IPS-18c (cell line): ENCODE data around the gene PRRT1.

Experiments
- H3K4me3 ChIP-seq: 2 replicates; pipeline ENCODE4 v1.7.0; 2013; ENCODE audit warnings: low read depth, mild to moderate bottlenecking, low read length, moderate library complexity; ENCODE audit not compliant: insufficient read depth
- H3K9me3 ChIP-seq: one replicate; pipeline ENCODE4 v1.6.1; 2013; ENCODE audit warnings: mild to moderate bottlenecking, low read length, moderate library complexity; ENCODE audit not compliant: control insufficient read depth, insufficient read depth

The PRRT1 gene

DNA sequence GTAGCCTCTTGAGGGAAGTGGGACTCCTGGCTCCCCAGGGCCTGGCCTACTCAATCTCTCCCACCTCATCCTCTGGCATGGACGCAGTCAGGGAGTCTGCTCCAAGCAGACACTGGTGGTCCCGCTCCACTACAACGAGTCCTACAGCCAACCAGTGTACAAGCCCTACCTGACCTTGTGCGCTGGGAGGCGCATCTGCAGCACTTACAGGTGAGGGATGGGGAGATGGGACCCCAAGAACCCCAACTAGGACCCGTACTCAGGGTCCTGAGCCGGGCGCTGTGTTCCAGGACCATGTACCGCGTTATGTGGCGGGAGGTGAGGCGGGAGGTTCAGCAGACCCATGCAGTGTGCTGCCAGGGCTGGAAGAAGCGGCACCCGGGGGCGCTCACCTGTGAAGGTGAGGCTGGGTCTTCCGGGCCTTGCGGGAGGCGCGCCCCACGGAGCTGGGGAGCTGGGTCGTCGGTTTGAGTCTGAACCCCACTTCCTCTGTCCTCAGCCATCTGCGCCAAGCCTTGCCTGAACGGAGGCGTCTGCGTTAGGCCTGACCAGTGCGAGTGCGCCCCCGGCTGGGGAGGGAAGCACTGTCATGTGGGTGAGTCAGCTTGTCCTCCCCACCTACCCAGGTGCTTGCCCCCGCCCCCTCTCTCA is 14.8 kb upstream of the PRRT1 start:
- no peak overlapping the region for H3K4me3 ChIP-seq
- H3K9me3 ChIP-seq = no peaks in the 10 kb centered on the region

DNA sequence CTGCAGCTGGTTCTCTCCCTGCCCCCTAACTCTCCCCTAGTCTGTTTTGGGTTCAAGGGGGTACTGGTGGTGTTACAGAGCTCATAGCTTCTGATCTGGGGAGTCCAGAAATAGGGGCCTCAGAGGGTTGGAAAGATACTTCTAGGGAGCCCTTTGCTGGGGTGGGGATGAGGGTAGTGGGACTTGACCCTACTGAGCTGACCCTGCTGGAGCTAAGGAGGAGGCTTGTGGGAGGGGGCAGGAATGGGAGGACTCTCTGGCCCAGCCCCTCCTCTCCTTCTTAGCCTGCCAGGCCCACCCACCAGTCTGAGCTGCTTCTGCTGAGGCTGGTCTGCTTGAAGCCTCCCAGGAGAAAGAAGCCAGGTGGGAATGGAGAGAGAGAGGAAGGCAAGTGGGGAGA is 12.6 kb upstream of the PRRT1 start, which contains the start of gene EGFL8:
TSS of gene EGFL8 (plus strand) at position 301 of the 400 bp plus-strand sequence. CDS start 1,571 bp downstream, outside the sequence.
- Histone ChIP-seq H3K4me3 (no peak within 1 kb of the TSS), H3K9me3 (no peaks in the 10 kb centered on the region)

DNA sequence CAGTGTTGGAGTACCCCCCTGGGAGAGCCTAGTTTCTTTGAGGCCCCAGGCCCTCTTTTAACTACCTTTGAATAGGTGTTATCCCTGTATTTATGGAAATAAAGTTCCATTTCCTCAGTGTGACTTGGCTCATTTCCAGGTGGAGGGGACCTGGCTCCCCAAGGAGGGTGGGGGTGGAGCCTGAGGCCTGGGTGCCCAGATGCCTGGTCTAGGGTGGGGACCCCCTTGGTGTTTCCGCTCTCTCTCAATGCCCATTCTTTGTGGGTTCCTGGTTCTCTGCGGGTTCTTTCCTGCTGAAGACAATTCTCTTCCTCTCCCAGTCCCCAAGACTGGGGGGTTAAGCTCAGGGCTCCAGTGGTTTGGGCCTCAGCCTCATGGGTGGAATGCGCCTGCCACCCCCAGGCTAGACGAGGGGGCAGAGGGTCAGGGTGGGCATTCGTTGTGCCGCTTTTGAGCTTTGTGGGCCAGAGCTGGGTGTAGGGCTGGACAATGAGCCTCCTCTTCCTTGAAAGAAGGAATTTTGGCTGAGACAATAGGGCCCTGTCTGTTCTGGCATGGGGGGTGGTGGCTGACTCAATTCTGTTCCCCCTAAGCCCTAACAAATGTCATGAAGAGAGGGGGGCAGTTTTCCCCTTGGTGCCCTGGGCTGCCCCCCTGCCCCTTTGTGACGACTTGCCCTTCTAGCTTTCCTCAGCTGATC is 12.0 kb upstream of the PRRT1 start:
- Histone ChIP-seq H3K4me3 (no peak overlapping the region), H3K9me3 (no peaks in the 10 kb centered on the region)

DNA sequence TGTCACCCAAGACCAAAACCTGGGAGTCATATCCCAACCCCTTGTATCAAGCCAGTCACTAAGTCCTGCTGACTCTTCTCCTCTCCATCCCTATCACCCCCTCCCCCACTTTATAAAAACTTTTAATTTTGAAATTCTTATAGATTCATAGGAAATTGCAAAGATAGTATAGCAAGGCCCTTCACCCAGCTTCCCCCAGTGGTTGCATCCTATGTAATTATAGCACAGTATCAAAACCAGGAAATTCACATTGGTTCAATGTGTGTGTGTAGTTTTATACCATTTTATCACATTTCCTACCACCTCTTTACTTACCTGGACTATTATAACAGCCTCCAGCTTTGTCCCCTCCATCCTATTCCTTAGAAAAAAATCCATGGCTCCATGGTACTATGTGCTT is 6.3 kb upstream of the PRRT1 start:
- Histone ChIP-seq H3K9me3 (no peaks in the 10 kb centered on the region), H3K4me3 (no peak overlapping the region)

DNA sequence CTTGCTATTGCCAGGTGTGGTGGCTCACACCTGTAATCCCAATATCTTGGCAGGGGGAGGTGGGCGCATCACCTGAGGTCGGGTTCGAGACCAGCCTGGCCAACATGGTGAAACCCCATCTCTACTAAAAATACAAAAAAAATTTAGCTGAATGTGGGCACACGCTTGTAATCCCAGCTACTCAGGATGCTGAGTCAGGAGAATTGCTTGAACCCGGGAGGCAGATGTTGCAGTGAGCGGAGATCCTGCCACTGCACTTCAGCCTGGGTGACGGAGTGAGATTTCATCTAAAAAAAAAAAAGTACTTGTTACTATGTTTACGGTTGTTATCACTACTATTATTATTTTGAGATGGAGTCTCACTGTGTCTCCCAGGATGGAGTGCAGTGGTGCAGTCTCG is 5.2 kb upstream of the PRRT1 start:
- Histone ChIP-seq H3K4me3 (no peak overlapping the region), H3K9me3 (no peaks in the 10 kb centered on the region)

DNA sequence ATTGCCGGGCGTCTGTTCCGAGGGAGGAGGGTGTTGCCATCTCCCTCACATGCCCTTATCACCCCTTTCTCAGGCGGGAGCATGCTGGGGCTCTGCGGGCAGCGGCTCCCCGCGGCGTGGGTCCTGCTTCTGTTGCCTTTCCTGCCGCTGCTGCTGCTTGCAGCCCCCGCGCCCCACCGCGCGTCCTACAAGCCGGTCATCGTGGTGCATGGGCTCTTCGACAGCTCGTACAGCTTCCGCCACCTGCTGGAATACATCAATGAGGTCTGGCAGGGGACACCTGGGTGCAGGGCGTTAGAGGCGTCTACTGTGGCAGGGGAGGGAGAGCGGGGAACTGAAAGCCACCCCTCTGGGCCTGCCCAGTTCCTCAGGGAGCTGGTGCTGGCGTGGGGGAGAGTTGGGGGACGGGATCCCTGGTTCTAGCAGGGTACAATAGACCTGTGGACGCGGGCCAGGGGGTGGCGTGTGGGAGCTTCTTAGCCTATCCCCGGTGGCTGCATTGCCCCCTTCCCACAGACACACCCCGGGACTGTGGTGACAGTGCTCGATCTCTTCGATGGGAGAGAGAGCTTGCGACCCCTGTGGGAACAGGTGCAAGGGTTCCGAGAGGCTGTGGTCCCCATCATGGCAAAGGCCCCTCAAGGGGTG is 2.9 kb upstream of the PRRT1 start:
- H3K9me3 ChIP-seq = no peaks in the 10 kb centered on the region
- peak overlapping the region; percentile 67 for H3K4me3 ChIP-seq

DNA sequence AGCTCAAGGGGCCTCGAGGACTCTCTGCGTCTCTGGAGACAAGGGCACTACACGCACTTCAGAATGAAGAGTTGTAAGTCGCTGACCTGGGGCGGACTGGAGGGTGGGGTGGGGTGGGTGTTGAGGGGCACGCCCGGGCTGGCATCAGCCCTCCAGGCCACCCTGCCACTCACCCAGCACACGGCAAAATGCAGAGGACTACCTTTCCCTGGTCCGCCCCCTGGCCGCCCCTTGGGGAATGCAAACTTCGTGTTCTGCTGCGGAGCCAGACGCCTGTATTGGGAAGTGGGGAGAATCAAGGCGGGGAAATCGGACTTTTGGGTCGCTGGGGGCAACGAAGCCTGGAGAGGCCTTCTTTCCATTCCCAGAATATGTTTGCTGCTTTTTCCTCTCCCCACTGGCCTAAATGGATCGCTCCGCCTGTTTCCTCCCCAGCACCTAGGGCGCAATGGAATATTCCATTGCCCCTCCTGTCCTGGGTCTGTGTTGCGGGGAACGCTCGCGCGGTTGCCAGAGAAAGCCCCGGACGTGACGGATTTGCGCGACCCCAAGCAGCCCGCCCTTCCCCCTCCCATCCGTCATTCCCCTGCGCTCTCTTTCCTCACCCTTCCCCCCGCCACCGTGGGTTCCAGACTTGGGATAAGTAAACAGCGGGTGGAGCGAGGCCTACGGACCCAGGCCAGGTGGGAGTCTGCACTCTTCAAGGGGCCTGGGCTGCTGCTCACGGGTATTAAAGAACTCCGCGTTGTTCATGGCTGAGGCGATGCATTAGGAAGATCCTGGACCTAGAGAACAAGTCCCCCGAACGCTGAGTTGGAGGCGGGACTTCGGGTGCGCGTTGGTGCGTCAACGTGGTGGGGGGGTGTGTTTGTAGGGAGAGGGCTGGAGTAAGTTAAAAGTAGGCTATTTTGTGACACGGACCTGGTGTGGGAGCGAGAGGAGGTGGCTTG is 2.1 kb upstream of the PRRT1 start, which contains the start of gene PPT2:
TSS of gene PPT2 (plus strand) at position 578 of the 950 bp plus-strand sequence. CDS start 454 bp downstream, outside the sequence.
- Histone ChIP-seq H3K4me3 (peak within 1 kb of the TSS; percentile 67), H3K9me3 (no peaks in the 10 kb centered on the region)

DNA sequence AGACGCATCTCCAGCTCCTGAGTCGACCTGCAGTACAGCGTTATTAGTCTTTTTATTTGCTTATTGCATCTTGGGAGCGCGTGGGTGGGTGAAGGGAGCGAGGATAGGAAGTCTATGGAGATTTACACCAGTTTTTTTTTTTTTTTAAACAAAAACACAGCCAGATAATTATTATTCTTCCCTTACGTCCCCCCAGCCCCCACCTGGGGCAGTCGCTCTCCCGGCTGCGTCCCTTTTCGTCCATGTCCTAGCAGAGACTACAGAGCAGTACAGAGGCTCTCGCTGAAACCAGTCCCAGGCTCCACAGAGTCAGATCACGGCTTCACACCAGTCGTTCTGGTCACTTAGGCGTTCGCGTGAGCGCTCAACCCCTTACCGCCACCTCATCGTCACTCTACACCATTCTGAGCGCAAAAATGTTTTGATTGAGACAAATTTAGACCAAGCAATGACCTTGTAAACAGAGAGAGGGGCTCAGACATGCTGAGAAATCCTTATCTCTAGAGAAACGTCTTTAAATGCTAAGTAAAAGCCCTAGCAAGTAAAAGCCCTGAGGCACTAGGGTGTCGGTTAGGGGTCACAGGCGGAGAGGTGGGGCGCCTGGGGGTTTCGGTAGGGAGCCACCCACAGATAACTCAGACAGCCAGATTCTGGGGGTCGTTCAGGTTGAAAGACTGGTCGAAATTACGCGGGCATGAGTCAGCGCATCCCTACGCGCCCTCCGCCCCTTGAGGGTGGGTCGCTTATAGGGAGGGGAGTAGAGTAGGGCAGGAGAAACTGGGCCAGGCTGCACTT is 1.2 kb upstream of the PRRT1 start:
- H3K4me3 ChIP-seq = peak overlapping the region; percentile 67

DNA sequence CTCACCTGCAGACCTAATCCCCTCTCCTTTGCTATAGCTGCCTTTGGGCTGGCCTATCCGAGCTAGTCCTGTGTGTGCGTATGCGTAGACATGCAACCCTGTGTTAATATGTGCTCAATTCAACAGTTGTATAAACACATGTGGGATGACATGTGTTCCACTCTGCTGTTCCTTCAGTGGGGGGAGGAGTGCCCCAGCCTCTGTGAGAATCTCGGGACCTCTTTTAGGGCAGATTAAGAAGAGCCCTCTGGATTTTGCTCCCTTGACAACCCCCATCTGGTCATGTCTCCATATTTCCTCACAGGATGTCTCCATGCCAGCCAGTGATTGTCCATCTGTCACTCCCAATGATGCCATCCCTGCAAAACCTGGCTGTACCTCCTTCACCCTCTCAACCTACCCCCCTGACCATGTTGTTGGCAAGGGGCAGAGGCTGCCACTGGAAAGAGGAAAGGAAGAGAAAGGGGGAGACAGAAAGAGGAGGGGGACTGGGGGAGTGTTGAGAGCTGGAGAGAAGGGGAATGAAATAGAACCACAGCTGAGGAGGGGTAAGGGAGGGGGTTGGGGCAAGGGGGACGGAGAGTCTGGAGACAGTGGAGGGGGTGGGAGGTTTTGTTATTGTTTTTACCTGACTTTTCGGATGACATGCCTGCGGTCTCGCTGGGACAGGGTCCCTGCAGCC is 417 bp downstream of the PRRT1 start:
- H3K4me3 ChIP-seq = no peak overlapping the region
- no peaks in the 10 kb centered on the region for H3K9me3 ChIP-seq

More for the DNA sequence above, 1.2 kb upstream of the PRRT1 start:
- H3K9me3 ChIP-seq = no peaks in the 10 kb centered on the region

DNA sequence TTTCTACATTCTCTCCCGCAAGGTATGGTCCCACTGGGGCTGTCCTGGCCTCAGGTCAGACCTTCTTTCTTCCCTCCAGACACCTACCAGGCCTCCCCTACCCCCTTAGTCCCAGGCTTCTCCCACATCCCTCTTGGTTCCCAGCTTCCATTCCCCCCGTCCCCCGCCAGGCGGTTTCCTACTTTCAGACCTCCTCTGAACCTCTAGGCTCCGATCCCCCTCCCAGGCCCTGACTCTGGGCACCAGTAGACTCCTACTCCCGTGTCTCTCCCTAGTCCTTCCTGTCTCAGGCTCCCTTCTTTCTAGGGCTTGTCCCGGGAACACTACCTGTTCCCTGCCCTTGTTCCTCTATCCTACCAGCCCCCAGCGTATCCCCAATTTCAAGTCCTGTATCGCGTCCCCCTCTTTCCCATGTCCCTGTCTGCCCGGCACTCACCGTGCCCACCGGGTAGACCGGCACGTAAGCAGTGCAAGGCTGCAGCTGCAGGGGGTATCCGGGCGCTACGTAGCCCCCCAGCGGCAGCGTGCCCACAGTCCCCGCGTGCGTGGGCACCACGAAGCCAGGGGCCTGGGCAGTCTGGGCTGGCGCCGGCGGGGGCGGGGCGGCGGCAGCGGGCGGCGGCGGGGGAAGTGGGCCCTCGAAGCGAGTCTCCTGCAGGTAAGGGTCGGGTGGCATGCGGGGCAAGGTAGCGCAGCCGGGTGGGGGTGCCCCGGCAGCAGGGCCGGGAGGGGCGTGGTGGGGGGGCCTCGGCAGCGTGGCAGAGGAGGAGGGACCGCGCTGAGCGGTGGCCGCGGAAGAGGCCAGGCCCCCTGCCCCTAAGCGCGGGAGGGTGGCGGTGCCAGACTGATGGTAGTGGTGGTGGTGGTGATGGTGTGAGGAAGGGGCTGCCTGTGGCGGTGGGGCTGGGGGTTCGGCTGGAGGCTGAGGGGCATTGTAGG is 1.5 kb downstream of the PRRT1 start:
- H3K4me3 ChIP-seq = peak overlapping the region; percentile 34

DNA sequence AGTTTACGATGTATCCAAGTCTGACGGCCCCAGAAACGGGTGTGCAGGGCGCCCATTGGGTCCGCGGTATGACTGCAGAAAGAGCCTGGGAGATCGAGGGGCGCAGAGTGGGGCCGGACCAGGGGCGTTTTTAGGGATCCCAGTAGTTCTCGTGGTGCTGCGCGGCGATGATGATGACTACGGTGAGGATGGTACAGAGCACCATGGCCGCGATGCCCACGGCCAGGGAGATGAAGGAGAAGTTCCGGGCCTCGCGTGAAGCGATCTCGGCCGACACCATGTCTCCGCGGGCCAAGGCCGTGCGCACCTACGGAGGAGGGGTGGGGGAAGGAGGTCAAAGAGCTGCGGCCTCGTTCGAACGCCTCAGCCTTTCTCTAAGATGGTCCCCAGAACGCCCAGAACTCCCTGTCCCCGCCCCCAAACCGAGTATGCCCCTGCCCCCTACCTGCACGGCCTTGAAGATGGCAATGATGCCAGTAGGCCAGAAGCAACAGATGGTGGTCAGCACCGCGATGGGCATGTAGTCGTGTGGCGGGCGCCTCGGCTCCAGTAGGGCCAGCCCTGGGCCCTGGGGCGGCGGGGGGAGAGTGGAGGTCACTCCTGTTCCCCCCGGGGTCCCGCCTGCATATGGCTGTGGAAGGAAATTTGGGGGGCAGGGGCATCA is 2.5 kb downstream of the PRRT1 start:
- H3K4me3 ChIP-seq = peak overlapping the region; percentile 2; the same call in 1 of the 2 replicates
- no peaks in the 10 kb centered on the region for H3K9me3 ChIP-seq

More for the DNA sequence above, 1.5 kb downstream of the PRRT1 start:
- H3K9me3 ChIP-seq = no peaks in the 10 kb centered on the region

DNA sequence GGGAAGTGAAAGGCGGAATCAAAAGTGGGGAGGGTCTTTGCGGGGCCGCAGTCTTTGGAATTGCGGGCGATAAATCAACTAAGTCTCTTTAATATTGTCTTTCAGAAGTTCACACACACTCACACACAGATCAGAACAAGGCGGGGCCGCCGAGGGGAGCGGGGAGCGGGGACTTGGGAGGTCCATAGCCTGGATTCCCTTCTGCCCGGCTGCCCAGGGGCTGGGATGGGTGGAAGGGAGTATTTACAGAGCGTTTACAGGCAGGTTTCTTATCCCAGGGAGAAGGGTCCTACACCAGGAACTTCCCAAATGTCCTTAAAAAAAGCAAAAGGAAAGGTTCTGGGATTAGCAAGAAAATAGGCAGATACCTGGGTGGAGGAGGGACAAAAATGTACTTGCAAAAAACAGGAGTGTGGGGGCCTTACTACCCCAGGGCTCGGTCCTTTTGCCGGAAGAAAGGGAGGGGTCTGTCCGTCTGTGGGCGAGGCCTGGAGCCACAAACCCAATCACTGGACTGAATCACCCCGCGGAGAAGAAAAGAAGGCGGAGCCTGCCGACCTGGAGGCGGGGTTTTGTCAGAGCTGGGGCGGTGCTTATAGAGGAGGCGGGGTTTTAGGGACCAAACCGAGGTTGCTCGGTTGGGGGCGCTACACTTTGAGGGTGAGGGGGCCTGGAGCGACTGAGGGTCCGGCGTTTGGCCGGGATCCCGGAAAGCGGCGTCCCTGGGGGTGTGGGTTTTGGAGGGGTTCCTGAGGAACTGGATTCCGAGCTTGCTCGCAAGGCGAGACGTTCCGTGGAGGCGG is 3.2 kb downstream of the PRRT1 start:
- H3K4me3 ChIP-seq = peak overlapping the region; percentile 2; the same call in 1 of the 2 replicates

DNA sequence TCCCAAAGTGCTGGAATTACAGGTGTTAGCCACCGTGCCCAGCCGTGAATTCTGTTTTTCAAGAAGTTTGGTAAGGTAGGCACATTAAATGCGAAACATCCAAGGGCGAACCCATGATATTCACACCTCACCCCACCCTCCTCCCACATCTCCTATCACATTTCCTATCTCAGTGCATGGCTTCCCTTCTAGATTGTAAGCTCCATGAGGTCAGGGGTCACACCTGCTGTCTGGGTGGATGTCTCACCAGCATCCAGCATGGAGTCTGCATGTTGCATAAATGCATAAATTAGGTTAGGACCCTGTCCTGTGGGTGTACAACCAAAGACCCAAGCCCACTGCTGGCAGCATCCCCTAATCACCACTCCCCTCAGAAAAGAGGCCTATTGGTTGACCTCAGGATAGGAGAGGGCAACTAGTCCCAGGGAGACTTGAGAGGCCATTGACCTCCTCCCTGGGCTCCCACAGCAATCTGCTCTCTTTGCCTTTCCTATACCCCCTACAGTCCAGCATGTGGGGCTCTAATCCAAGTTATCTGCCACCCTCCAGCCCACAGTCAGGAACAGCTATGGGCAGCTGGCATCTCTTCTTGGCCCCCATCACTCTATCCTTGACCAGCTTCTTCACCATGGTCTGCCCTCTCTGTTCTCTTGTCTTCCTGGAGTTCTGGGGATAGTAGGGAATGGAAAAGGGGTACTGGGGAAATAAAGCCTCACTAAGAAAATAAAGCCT is 4.2 kb downstream of the PRRT1 start:
- Histone ChIP-seq H3K9me3 (no peaks in the 10 kb centered on the region), H3K4me3 (no peak overlapping the region)

More for the DNA sequence above, 3.2 kb downstream of the PRRT1 start:
- no peaks in the 10 kb centered on the region for H3K9me3 ChIP-seq
